ENCODE results near the gene ERMN.
A peak's percentile ranks its signal among the peaks of the same experiment; 100 is the strongest.
"Not testable (repeated sequence)": the region's sequence is repeated elsewhere in the genome, so short reads cannot be mapped to it uniquely, and the experiment has no call there.

ERMN gene

GRCh38 chr2:157325786-157326185 is at the start of gene ERMN:
Gene ERMN, minus strand, starts transcription at chr2:157325824. Its CDS starts 182 bp downstream, at chr2:157325642.
- Histone ChIP-seq H3K4me3 (replicated peaks; ENCODE audit: low read depth, low read length) (no peak within 1 kb of the TSS), H3K36me3 (ENCODE audit: control insufficient read depth, insufficient read depth, low read length) (no peaks in the 10 kb centered on the region), H3K27me3 (replicated peaks; ENCODE audit: control insufficient read depth, insufficient read depth, low read length) (no peaks in the 10 kb centered on the region)
- DNase-seq (ENCODE audit: extremely low read depth, insufficient read length) = no peak
- no peak for TF ChIP-seq CTCF (IDR thresholded peaks at IDR 0.05; ENCODE audit: insufficient read depth, low read length, poor library complexity, severe bottlenecking)

DNA sequence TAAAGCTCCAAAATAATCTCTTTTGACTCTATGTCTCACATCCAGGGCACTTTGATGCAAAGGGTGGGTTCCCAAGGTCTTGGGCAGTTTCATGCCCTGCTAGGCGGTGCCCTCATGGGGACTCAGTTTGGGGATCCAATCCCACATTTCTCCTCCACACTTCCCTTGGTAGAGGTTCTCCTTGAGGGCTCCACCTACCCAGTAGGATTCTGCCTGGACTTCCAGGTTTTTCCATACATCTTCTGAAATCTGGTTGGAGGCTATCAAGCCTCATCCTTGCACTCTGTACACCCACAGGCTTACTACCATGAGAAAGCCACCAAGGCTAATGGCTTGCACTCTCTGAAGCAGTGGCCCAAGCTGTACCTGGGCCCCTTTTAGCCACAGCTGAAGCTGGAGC is 49.8 kb upstream of the ERMN start:
- no peak for TF ChIP-seq CTCF (IDR thresholded peaks at IDR 0.05; ENCODE audit: insufficient read depth, low read length, poor library complexity, severe bottlenecking)
- Histone ChIP-seq H3K27me3 (replicated peaks; ENCODE audit: control insufficient read depth, insufficient read depth, low read length) (no peaks in the 10 kb centered on the region), H3K36me3 (ENCODE audit: control insufficient read depth, insufficient read depth, low read length) (no peaks in the 10 kb centered on the region), H3K4me3 (replicated peaks; ENCODE audit: low read depth, low read length) (no peak overlapping the region)
- DNase-seq (ENCODE audit: extremely low read depth, insufficient read length) = no peak

- not testable (repeated sequence) for H3K36me3 ChIP-seq (ENCODE audit: control insufficient read depth, insufficient read depth, low read length); H3K27me3 ChIP-seq (replicated peaks; ENCODE audit: control insufficient read depth, insufficient read depth, low read length); H3K4me3 ChIP-seq (replicated peaks; ENCODE audit: low read depth, low read length); DNase-seq (ENCODE audit: extremely low read depth, insufficient read length)
Measured at GRCh38 chr2:157368508-157368907, 42.9 kb upstream of the ERMN start.

DNA sequence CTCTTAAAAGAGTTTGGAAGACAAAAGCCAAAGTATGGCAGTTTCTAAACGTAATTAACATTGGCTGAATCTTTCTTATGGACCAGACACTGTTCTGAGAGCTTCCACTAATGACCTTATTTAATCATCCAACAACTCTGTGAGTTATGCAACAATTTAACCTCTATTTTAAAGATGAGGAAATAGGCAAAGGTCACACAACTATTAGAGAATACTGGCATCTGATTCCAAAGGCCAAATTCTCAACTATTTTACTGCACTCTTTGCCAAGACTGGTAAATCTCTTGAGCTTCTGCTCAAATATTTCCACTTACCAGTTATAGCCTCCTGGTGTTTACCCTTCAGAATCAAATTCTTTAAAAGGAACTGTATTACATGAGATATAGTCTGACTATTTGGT is 42.1 kb upstream of the ERMN start:
- no peaks in the 10 kb centered on the region for H3K36me3 ChIP-seq (ENCODE audit: control insufficient read depth, insufficient read depth, low read length)
- DNase-seq (ENCODE audit: extremely low read depth, insufficient read length) = no peak
- H3K27me3 ChIP-seq (replicated peaks; ENCODE audit: control insufficient read depth, insufficient read depth, low read length) = no peaks in the 10 kb centered on the region
- no peak for TF ChIP-seq CTCF (IDR thresholded peaks at IDR 0.05; ENCODE audit: insufficient read depth, low read length, poor library complexity, severe bottlenecking)
- H3K4me3 ChIP-seq (replicated peaks; ENCODE audit: low read depth, low read length) = no peak overlapping the region

DNA sequence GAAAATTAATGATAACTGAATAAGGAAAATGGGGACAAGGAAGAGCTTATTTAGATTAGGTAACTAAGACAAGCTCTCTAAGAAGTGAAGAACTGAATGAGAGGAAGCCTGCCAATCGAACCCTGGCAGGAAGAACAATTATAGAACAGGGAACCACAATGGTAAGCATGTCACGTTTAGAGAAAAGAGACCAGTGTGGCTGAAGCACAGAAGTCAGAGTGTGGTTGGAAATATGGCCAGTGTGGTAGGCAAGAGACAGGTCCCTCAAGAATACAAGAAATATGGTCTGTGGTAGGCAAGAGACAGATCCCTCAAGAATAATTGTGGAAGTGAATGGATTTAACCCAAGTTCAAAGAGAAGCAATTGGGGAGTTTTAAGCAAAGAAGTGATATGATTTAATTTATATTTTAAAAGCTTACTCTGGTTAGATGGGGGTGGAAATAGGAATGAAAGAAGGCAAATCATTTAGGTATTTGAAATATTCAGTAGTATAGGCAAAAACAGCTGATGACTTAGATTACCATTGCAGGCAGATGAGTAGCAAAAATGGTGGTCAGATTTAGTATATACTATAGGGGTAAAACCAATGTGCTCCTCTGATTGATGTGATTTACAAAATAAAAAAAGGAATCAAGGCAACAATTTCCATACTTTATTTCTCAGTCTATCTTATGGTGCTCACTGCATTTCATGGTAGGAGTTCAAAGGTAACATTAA is 38.8 kb upstream of the ERMN start:
- peak; percentile 49 for DNase-seq (ENCODE audit: extremely low read depth, insufficient read length)
- H3K4me3 ChIP-seq (replicated peaks; ENCODE audit: low read depth, low read length) = no peak overlapping the region
- no peaks in the 10 kb centered on the region for H3K27me3 ChIP-seq (replicated peaks; ENCODE audit: control insufficient read depth, insufficient read depth, low read length)
- TF ChIP-seq CTCF (IDR thresholded peaks at IDR 0.05; ENCODE audit: insufficient read depth, low read length, poor library complexity, severe bottlenecking) = no peak
- H3K36me3 ChIP-seq (ENCODE audit: control insufficient read depth, insufficient read depth, low read length) = no peaks in the 10 kb centered on the region

DNA sequence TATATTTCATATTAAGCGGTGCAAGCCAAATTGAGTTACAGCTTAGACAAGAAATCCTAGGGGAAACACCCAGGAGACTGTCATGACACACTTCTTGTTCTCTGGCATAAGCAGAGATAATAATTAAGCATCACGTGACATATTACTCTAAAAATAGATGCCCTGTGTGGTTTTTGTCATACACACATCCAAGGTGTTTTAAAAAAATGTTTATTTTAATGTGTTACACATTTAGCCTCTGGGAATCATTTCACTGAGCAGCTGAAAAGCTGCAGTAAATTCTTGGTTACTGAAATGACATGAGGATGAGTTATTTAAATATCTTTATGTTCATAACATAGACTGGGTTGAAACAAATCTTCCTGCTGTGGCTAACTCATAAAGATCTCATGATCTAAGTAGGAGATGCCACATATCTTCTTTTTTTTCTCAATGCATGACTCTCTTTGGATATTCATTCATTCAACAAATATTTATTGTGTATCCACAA is 38.0 kb upstream of the ERMN start:
- Histone ChIP-seq H3K27me3 (replicated peaks; ENCODE audit: control insufficient read depth, insufficient read depth, low read length) (no peaks in the 10 kb centered on the region), H3K36me3 (ENCODE audit: control insufficient read depth, insufficient read depth, low read length) (no peaks in the 10 kb centered on the region), H3K4me3 (replicated peaks; ENCODE audit: low read depth, low read length) (no peak overlapping the region)
- peak; percentile 26 for DNase-seq (ENCODE audit: extremely low read depth, insufficient read length)
- TF ChIP-seq CTCF (IDR thresholded peaks at IDR 0.05; ENCODE audit: insufficient read depth, low read length, poor library complexity, severe bottlenecking) = no peak

Measured in GM06990 (cell line).